Measurements from ENCODE around the gene GATA3. TPM values are rescaled to one million over a fixed set of nuclear protein-coding genes. Genes with fewer than 3 reads are reported as not detected.

The GATA3 gene
- total and polyA plus RNA-seq, 9 of the 15 experiments (the other 6 are each of a cell fraction or from before 2014, with no cell fraction given), result 0.01 to 0.24 (median 0.09) TPM; not detected in 6

GRCh38 chr10:8051109-8051821 is 3.2 kb upstream of the GATA3 start:
- WGBS (ENCODE audit: insufficient coverage, low coverage, missing lambda C conversion rate), result 16% methylated on average over 8 of the region's 52 CpGs
- Histone ChIP-seq H3K9ac (ENCODE audit: insufficient read depth in 1 of 2, low read depth in 2 of 2, low read length in 2 of 2) (no peak overlapping the region), H3K27ac (ENCODE audit: extremely low read depth, low read depth, low read length) (no peak overlapping the region), H3K36me3 (ENCODE audit: control insufficient read depth, insufficient read depth, low read length) (no peaks in the 10 kb centered on the region), H2AFZ (ENCODE audit: low read depth, low read length) (no peak overlapping the region), H3K27me3 (ENCODE audit: control insufficient read depth in 2 of 2, insufficient read depth in 2 of 2, low read length in 2 of 2) (peaks cover 15 to 49% of the 10 kb centered on the region in 2 experiments; a peak in 4 of 5 replicates), H3K4me2 (ENCODE audit: insufficient read depth, low read length) (no peak overlapping the region), H3K9me3 (replicated peaks; ENCODE audit: control insufficient read depth, insufficient read depth, low read depth, low read length) (0 out of 2 replicates have a peak, but pooled peaks cover 2% of the 10 kb centered on the region), H3K4me3 (no peak overlapping the region), H3K79me2 (ENCODE audit: control insufficient read depth, insufficient read depth, low read length) (no peaks in the 10 kb centered on the region), H3K4me1 (replicated peaks in 1 of 2; ENCODE audit: control insufficient read depth in 2 of 2, insufficient read depth in 2 of 2, low read length in 2 of 2) (peaks cover 0 to 23% of the 10 kb centered on the region in 2 experiments; a peak in 3 of 5 replicates), H4K20me1 (replicated peaks; ENCODE audit: control insufficient read depth, insufficient read depth, low read length) (no peaks in the 10 kb centered on the region), H3K9me1 (ENCODE audit: control insufficient read depth, insufficient read depth, low read length) (no peaks in the 10 kb centered on the region)
- intact Hi-C loops (cut with micrococcal nuclease), result loop anchor here (5.0 kb wide), 1 partner anchor 1156 kb away; no protein-coding TSS in a partner anchor
- CTCF ChIA-PET (ENCODE audit: low intra/inter-chr PET ratio), result no interaction called here
- POLR2A ChIA-PET, result interaction anchor here (0.7 kb wide), 1 partner anchor 391 kb away, joined by 3 read pairs; no protein-coding TSS in a partner anchor
- no TSS peak for BruUV-seq (replicated peaks)
- in situ Hi-C loops (cut with MboI), result no loop called here
- FAIRE-seq (no peak), ATAC-seq (no peak), DNase-seq (ENCODE audit: extremely low read depth in 1 of 4, low spot score in 3 of 4) (no peak)
- TF ChIP-seq ZHX1 (conservative IDR thresholded peaks at IDR 0.05; ENCODE audit: low read length), result no peak
- no peak for TF ChIP-seq TCFL5 (CRISPR knock-in tag; conservative IDR thresholded peaks at IDR 0.05)
- TF ChIP-seq, protein P1, sequence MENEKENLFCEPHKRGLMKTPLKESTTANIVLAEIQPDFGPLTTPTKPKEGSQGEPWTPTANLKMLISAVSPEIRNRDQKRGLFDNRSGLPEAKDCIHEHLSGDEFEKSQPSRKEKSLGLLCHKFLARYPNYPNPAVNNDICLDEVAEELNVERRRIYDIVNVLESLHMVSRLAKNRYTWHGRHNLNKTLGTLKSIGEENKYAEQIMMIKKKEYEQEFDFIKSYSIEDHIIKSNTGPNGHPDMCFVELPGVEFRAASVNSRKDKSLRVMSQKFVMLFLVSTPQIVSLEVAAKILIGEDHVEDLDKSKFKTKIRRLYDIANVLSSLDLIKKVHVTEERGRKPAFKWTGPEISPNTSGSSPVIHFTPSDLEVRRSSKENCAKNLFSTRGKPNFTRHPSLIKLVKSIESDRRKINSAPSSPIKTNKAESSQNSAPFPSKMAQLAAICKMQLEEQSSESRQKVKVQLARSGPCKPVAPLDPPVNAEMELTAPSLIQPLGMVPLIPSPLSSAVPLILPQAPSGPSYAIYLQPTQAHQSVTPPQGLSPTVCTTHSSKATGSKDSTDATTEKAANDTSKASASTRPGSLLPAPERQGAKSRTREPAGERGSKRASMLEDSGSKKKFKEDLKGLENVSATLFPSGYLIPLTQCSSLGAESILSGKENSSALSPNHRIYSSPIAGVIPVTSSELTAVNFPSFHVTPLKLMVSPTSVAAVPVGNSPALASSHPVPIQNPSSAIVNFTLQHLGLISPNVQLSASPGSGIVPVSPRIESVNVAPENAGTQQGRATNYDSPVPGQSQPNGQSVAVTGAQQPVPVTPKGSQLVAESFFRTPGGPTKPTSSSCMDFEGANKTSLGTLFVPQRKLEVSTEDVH (IDR thresholded peaks at IDR 0.05; ENCODE audit: low read depth, partially characterized antibody), result no peak
- TF ChIP-seq, protein P2, sequence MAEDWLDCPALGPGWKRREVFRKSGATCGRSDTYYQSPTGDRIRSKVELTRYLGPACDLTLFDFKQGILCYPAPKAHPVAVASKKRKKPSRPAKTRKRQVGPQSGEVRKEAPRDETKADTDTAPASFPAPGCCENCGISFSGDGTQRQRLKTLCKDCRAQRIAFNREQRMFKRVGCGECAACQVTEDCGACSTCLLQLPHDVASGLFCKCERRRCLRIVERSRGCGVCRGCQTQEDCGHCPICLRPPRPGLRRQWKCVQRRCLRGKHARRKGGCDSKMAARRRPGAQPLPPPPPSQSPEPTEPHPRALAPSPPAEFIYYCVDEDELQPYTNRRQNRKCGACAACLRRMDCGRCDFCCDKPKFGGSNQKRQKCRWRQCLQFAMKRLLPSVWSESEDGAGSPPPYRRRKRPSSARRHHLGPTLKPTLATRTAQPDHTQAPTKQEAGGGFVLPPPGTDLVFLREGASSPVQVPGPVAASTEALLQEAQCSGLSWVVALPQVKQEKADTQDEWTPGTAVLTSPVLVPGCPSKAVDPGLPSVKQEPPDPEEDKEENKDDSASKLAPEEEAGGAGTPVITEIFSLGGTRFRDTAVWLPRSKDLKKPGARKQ (CRISPR knock-in tag; IDR thresholded peaks at IDR 0.05), result no peak
- no peak for TF ChIP-seq ZBTB33 (CRISPR knock-in tag; IDR thresholded peaks at IDR 0.05)
- no peak for TF ChIP-seq PHF20 (IDR thresholded peaks at IDR 0.05; ENCODE audit: partially characterized antibody)
- TF ChIP-seq VEZF1 (CRISPR knock-in tag; IDR thresholded peaks at IDR 0.05), result no peak
- no peak for TF ChIP-seq GABPB1 (CRISPR knock-in tag; IDR thresholded peaks at IDR 0.05)
